CD1c-positive myeloid dendritic cell (primary cell): ENCODE measurements around the gene CCDC134.
A peak's percentile ranks its signal among the peaks of the same experiment; 100 is the strongest.

ENCODE experiments used
- DNase-seq: peaks from one replicate; pipeline ENCODE4 v3.0.0-alpha.2; 2016; ENCODE audit errors: extremely low spot score

The CCDC134 gene

GRCh38 chr22:41782751-41783150 is 17.7 kb upstream of the CCDC134 start:
- no peak for DNase-seq

- DNase-seq = peak; percentile 18
Observed at GRCh38 chr22:41787331-41787730, 13.1 kb upstream of the CCDC134 start.

GRCh38 chr22:41793871-41794270 is 6.6 kb upstream of the CCDC134 start:
- no peak for DNase-seq

GRCh38 chr22:41798736-41799135 is 1.7 kb upstream of the CCDC134 start:
- no peak for DNase-seq

GRCh38 chr22:41799486-41800347 is 762 bp upstream of the CCDC134 start:
- no peak for DNase-seq

GRCh38 chr22:41801147-41801819 is 804 bp downstream of the CCDC134 start:
- DNase-seq = no peak

- no peak for DNase-seq
Observed at GRCh38 chr22:41801886-41802285, 1.4 kb downstream of the CCDC134 start.

- DNase-seq = no peak
Observed at GRCh38 chr22:41805639-41806038, 5.2 kb downstream of the CCDC134 start.

GRCh38 chr22:41808400-41808799 is 7.9 kb downstream of the CCDC134 start:
- DNase-seq = no peak

- DNase-seq = no peak
Observed at GRCh38 chr22:41810022-41810421, 9.5 kb downstream of the CCDC134 start.

GRCh38 chr22:41812805-41813545 is 12.5 kb downstream of the CCDC134 start:
- DNase-seq = no peak

- DNase-seq = no peak
Observed at GRCh38 chr22:41813726-41814410, 13.4 kb downstream of the CCDC134 start.

GRCh38 chr22:41815716-41816115 is 15.2 kb downstream of the CCDC134 start:
- no peak for DNase-seq

- no peak for DNase-seq
Observed at GRCh38 chr22:41816241-41816640, 15.8 kb downstream of the CCDC134 start.

GRCh38 chr22:41816871-41817270 is 16.4 kb downstream of the CCDC134 start:
- DNase-seq = no peak

GRCh38 chr22:41818011-41818410 is 17.5 kb downstream of the CCDC134 start:
- DNase-seq = no peak

GRCh38 chr22:41818596-41818995 is 18.1 kb downstream of the CCDC134 start:
- DNase-seq = no peak

GRCh38 chr22:41819257-41819656 is 18.8 kb downstream of the CCDC134 start:
- DNase-seq = no peak

- DNase-seq = no peak
Observed at GRCh38 chr22:41820447-41820846, 20.0 kb downstream of the CCDC134 start.

- no peak for DNase-seq
Observed at GRCh38 chr22:41821471-41822316, 21.2 kb downstream of the CCDC134 start.
